Gastrocnemius medialis (tissue), 4 donors: ENCODE data around the gene MED10.

Experiments
- POLR2A ChIP-seq, 2 donors: fragments of 450-650 bp; IDR thresholded peaks; one replicate each; pipeline ENCODE4 v1.6.1; 2017; ENCODE audit warnings: antibody characterized with exemption in 2 of 2, mild to moderate bottlenecking in 2 of 2, moderate library complexity in 2 of 2
- TF ChIP-seq, protein P1 (sequence below), 5 experiments: fragments of 450-650 bp in 3 of 5; fragments of 200-600 bp in 2 of 5; sonication (generic) in 2 of 5; IDR thresholded peaks in 4 of 5; conservative IDR thresholded peaks in 1 of 5; 1 replicate in 4 of 5; 2 replicates in 1 of 5; pipeline ENCODE4 v1.5.1; 2016 to 2019; ENCODE audit warnings: antibody characterized with exemption in 5 of 5, mild to moderate bottlenecking in 3 of 5, moderate library complexity in 3 of 5

DNA sequence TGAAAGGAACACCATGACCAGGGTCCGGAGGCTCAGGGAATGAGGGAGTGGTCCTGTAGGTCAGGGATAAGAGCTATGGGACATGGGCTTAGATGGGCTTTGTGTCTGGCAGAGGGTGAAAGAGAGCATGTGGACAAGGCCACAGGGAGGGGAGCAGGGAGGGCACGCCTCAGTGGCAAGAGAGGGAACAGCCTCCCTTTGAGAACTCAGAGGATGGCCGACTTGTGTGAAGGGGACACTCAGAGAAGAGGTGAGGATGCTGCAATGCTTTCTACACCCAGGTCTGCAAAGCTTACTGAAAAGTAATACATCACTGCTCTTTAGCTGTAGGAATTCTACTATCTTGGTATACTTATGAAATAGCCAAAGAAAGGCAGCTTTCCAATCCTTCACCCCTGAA lies 23.5 kb downstream of the MED10 start:
- TF ChIP-seq, protein P1, sequence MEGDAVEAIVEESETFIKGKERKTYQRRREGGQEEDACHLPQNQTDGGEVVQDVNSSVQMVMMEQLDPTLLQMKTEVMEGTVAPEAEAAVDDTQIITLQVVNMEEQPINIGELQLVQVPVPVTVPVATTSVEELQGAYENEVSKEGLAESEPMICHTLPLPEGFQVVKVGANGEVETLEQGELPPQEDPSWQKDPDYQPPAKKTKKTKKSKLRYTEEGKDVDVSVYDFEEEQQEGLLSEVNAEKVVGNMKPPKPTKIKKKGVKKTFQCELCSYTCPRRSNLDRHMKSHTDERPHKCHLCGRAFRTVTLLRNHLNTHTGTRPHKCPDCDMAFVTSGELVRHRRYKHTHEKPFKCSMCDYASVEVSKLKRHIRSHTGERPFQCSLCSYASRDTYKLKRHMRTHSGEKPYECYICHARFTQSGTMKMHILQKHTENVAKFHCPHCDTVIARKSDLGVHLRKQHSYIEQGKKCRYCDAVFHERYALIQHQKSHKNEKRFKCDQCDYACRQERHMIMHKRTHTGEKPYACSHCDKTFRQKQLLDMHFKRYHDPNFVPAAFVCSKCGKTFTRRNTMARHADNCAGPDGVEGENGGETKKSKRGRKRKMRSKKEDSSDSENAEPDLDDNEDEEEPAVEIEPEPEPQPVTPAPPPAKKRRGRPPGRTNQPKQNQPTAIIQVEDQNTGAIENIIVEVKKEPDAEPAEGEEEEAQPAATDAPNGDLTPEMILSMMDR (IDR thresholded peaks at IDR 0.05 in 4 of 5, conservative IDR thresholded peaks at IDR 0.05 in 1 of 5): no peak
- TF ChIP-seq POLR2A (IDR thresholded peaks at IDR 0.05): no peak
